GM19467 (cell line): ENCODE results near the gene SIX2.

Source experiments
- ATAC-seq: cut with Tn5 transposase; IDR thresholded peaks from one replicate; pipeline ENCODE4 v1.9.1; 2021; ENCODE audit warnings: mild to moderate bottlenecking, moderate library complexity; ENCODE audit not compliant: unreplicated experiment

Gene SIX2

GRCh38 chr2:45002686-45003085, 6.6 kb downstream of the SIX2 start:
- ATAC-seq = no peak

DNA sequence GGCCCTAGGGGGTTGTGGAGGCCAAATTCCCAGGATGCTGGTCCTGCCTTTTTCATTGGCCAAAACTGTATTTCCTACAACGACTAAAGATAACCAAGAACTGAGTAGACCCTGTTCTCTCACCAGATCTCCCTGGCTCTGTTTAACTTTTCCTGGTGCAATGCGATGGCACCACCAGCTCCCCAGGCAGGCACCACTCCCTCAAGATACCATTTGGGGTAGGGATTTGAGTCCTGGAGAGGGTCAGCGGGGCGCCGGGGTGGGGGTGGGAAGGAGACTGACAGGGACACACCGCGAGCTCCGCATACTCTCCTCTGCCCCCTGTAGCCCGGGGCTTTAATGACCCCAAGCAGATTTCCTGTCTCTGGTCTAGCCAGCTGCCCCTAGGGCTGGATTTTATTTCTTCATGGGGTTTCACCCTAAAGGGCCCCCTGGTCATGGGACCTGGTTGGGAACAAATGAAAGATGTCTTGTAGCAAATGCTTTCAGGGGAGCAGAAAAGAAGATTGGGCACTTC, 7.3 kb downstream of the SIX2 start:
- no peak for ATAC-seq

- no peak for ATAC-seq
Measured at GRCh38 chr2:45000921-45001868, 8.1 kb downstream of the SIX2 start.

DNA sequence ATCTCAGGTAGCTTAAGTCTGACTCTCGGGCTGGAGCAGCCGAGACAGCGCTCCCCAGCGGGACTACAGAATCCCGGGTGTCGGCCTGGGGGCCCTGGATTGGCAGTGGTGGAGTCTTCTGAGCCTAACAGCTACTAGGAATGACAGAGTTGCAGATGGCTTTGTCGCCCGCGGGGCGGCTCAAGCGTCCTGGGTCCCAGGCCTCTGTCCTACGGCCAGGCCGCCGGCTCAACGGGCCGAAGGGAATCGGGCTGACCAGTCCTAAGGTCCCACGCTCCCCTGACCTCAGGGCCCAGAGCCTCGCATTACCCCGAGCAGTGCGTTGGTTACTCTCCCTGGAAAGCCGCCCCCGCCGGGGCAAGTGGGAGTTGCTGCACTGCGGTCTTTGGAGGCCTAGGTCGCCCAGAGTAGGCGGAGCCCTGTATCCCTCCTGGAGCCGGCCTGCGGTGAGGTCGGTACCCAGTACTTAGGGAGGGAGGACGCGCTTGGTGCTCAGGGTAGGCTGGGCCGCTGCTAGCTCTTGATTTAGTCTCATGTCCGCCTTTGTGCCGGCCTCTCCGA, 8.8 kb downstream of the SIX2 start:
- no peak for ATAC-seq

GRCh38 chr2:44999540-44999939, 9.7 kb downstream of the SIX2 start:
- no peak for ATAC-seq

DNA sequence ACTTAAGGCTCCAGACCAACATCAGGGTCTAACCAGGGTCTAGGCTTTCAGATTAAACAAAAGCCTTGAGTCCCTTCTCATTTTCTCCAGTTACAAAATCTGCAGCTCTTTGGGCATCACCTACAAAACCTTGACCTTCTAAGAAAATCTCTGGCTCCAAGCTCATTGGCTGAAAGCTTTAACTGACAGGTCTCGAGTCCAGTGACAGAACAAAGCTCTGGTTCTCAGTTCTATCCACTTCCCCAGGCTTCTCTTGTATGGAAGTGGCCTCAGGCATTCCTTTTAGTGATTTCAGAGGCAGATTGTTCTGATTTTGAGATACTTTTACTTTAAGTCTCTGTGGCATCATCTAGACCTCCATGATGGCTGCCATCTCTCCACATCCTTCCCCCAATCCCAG, 11.3 kb downstream of the SIX2 start:
- no peak for ATAC-seq

DNA sequence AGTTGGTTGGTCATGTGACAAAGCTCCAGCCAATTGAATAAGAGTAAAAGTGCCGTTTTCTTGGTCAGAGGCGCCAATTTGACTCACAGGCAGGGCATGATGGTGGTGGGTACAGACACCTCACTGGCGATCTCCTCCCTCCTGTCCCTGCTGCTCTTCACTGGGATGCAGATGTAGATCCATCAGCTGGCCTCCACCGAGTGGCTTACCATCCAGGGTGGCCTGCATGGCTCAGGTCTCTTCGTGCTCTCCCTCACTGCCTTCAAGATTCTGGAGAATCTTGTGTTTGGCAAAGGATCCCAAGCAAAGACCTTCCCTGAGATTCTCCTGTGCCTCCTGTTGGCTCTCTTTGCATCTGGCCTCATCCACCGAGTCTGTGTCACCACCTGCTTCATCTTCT, 12.9 kb downstream of the SIX2 start:
- no peak for ATAC-seq

GRCh38 chr2:44994377-44994776, 14.9 kb downstream of the SIX2 start:
- no peak for ATAC-seq

- ATAC-seq = no peak
Measured at GRCh38 chr2:44989176-44989575, 20.1 kb downstream of the SIX2 start.

- ATAC-seq = no peak
Measured at GRCh38 chr2:44983836-44984604, 25.2 kb downstream of the SIX2 start.

- no peak for ATAC-seq
Measured at GRCh38 chr2:44981714-44982108, 27.5 kb downstream of the SIX2 start.

- no peak for ATAC-seq
Measured at GRCh38 chr2:44980751-44981713, 28.2 kb downstream of the SIX2 start.

GRCh38 chr2:44979581-44979980, 29.7 kb downstream of the SIX2 start:
- ATAC-seq = no peak

GRCh38 chr2:44975571-44976450, 33.4 kb downstream of the SIX2 start:
- ATAC-seq = no peak

DNA sequence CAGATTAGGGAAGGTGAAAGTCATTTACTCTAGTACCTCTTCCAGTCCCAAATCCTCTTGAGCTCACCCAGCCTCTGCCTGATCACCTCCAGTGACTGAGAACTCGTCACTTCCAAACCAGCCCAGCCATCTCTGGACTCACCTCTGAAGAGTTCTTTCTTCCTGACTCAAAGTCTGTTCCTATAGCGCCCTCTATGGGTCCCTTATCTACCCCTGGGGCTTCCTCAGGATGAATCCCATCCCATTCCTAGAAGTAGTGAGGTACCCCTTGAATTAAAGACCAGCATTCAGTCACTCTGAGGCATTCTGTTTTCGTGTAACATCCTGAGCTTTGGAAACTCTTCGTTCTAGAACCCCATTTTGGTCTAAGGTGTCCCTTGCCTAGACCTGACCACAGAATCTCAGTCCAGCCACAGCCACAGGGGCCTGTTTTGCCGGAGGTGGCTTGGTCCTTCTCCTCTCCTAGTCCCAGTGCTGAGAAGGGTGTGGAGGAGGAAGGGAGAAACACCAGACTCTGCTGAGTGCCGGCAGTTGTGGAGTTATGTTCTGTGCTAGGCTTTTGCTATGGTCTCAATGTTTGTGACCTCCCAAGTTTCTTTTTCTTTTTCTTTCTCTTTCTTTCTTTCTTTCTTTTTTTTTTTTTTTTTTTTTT, 35.1 kb downstream of the SIX2 start:
- ATAC-seq = no peak

GRCh38 chr2:44972771-44973535, 36.3 kb downstream of the SIX2 start:
- ATAC-seq = no peak

DNA sequence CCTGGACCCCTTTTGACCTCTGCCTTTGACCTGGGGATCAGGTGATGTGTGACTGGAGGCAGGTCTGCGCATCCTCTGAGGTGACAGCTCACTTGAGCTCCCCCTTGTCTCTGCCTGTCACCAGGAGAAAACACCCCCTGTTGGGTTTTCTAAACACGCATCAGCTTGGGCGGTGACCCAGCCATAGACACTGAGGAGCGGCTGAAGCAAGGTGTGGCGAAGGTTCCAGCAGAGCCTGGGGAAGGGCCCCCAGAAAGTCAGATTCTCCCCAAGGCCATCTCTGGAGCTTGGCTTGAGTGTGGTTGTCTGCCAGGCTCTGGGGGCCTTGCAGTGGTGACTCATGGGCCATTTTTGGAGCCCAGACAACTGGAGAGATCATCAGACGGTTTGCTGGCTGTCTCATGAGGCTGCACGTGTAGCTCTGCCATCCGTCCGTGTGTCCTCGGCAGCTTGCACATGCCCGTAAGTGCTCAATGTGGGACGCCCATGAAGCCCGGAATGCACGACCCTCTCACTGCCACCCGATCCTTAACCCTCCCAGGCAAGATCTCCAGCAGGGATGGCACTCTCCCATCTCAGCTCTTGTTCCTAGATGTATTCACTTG, 38.3 kb downstream of the SIX2 start:
- ATAC-seq = no peak

DNA sequence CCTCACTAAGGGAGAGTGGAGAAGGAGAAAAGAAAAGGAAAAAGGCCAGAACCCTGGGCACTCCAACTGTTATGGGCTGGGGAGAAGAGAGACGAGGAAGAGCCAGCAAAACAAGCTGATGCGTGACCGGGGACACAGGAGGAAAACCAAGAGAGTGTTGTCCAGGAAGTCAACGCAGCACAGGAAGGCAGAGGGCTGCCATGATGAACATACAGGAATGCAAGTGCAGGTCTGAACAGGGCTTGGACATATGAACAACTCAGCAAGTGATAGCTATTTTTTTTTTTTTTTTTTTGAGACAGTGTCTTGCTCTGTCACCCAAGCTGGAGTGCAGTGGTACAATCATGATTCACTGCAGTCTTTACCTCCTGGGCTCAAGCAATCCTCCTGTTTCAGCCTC, 39.3 kb downstream of the SIX2 start:
- ATAC-seq = no peak
